HCEC 1CT (cell line): ENCODE data around the gene CYP2A6.
"Not testable (repeated sequence)": the region's sequence is repeated elsewhere in the genome, so short reads cannot be mapped to it uniquely, and the experiment has no call there.

Source experiments
- DNase-seq: peaks from one replicate; pipeline ENCODE4 v3.0.0-alpha.2; 2017

CYP2A6 gene

GRCh38 chr19:40818480-40819399, 31.5 kb downstream of the CYP2A6 start:
- peak; percentile 31 for DNase-seq

- DNase-seq = no peak
Measured at GRCh38 chr19:40815223-40815622, 35.0 kb downstream of the CYP2A6 start.

- DNase-seq = no peak
Measured at GRCh38 chr19:40813182-40813581, 37.1 kb downstream of the CYP2A6 start.

- DNase-seq = not testable (repeated sequence)
Measured at GRCh38 chr19:40812571-40812970, 37.7 kb downstream of the CYP2A6 start.

GRCh38 chr19:40811478-40812341, 38.5 kb downstream of the CYP2A6 start:
- DNase-seq = no peak

GRCh38 chr19:40810649-40811408, 39.4 kb downstream of the CYP2A6 start:
- DNase-seq = peak; percentile 82

- DNase-seq = no peak
Measured at GRCh38 chr19:40810160-40810559, 40.1 kb downstream of the CYP2A6 start.

GRCh38 chr19:40809358-40810086, 40.7 kb downstream of the CYP2A6 start:
- no peak for DNase-seq

- DNase-seq = no peak
Measured at GRCh38 chr19:40808497-40808896, 41.8 kb downstream of the CYP2A6 start.

- no peak for DNase-seq
Measured at GRCh38 chr19:40808021-40808325, 42.3 kb downstream of the CYP2A6 start.

GRCh38 chr19:40807147-40808020, 42.9 kb downstream of the CYP2A6 start:
- no peak for DNase-seq

GRCh38 chr19:40806423-40807146, 43.7 kb downstream of the CYP2A6 start:
- DNase-seq = peak; percentile 94

- DNase-seq = no peak
Measured at GRCh38 chr19:40805258-40805868, 44.9 kb downstream of the CYP2A6 start.

GRCh38 chr19:40804783-40805242, 45.4 kb downstream of the CYP2A6 start:
- DNase-seq = no peak

- DNase-seq = no peak
Measured at GRCh38 chr19:40803857-40804782, 46.1 kb downstream of the CYP2A6 start.

GRCh38 chr19:40803170-40803856, 46.9 kb downstream of the CYP2A6 start:
- no peak for DNase-seq

- DNase-seq = no peak
Measured at GRCh38 chr19:40802300-40803169, 47.7 kb downstream of the CYP2A6 start.
